SK-N-MC (cell line): ENCODE data around the gene JAM2.

Source experiments
- DNase-seq: peaks from one replicate; pipeline ENCODE4 v3.0.0-alpha.2; 2011; ENCODE audit warnings: low read depth, low spot score
- H3K27ac ChIP-seq: fragments of 200-600 bp; sonication (generic); 2 replicates; pipeline ENCODE4 v1.5.1; 2016; ENCODE audit warnings: mixed run types
- H3K36me3 ChIP-seq: fragments of 200-600 bp; sonication (generic); 2 replicates; pipeline ENCODE4 v1.6.1; 2017; ENCODE audit warnings: antibody characterized with exemption, low read length, mixed read lengths; ENCODE audit not compliant: insufficient read depth
- H3K4me3 ChIP-seq: fragments of 200-600 bp; sonication (generic); 2 replicates; pipeline ENCODE4 v1.5.1; 2016
- H3K9ac ChIP-seq: fragments of 200-600 bp; sonication (generic); 2 replicates; pipeline ENCODE4 v1.8.0; 2017; ENCODE audit warnings: mixed run types, mixed read lengths; ENCODE audit not compliant: insufficient read length
- H3K9me3 ChIP-seq: fragments of 200-600 bp; sonication (generic); 2 replicates; pipeline ENCODE4 v1.6.1; 2017; ENCODE audit warnings: low read depth, mild to moderate bottlenecking, antibody characterized with exemption, low read length, moderate library complexity, mixed read lengths
- EZH2 ChIP-seq: fragments of 200-600 bp; sonication (generic); IDR thresholded peaks from one replicate; pipeline ENCODE4 v1.6.1; 2017; ENCODE audit warnings: antibody characterized with exemption
- FOXP2 ChIP-seq: optimal IDR thresholded peaks from 2 replicates; pipeline ENCODE3; 2011; ENCODE audit warnings: mild to moderate bottlenecking, moderate library complexity; ENCODE audit not compliant: insufficient read depth; ENCODE audit errors: extremely low read length, control extremely low read depth
- POLR2AphosphoS5 ChIP-seq: IDR thresholded peaks from 2 replicates; pipeline ENCODE4 v1.6.1; 2012; ENCODE audit warnings: mild to moderate bottlenecking, low read depth, low read length, borderline replicate concordance

JAM2 gene, protein sequence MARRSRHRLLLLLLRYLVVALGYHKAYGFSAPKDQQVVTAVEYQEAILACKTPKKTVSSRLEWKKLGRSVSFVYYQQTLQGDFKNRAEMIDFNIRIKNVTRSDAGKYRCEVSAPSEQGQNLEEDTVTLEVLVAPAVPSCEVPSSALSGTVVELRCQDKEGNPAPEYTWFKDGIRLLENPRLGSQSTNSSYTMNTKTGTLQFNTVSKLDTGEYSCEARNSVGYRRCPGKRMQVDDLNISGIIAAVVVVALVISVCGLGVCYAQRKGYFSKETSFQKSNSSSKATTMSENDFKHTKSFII

DNA sequence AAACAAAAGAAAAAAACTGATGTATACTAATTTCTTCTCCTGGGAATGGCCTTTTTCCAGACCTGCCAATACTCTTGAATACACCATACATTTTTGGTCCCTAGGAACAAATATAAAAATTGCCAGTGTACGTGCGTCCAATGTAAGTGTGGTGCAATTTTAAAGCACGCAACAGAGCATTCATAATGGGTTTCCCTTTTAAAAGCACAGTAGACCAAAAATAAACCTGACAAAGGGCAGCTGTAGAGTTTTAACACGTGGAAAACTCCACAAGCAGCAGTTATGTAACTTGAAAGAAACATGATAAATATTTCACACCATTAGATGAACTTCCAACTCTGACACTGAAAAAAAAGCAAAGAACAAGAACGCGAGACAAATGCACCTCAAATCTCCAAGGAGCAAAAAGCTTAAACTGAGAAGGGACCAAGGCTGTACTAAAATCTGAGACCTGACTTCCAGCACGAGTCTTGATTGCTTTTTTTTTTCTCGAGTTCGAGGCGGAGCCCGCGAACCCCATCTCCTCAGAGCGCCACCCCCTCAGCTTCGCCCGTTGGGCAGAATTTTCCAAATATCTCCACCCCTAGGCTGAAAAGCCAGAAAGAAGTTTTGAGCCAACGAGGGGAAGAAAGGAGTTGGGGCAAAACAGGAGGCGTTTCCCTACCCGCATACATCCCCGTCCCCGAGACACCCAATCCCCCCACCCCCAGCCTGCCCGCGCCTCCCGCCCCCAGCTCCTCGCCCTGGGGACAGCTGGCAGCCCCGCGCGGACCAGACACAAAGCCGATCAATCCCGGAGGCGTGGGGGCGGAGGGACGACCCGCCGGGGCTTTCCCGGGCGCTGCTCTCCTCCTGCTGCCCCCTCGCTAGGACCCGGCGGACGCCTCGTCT is at the start of gene JAM2:
TSS of gene JAM2 (plus strand) at position 599 of the 891 bp plus-strand sequence. CDS start 564 bp downstream, outside the sequence.
- no peaks in the 10 kb centered on the region for H3K9me3 ChIP-seq
- TF ChIP-seq POLR2AphosphoS5, result no peak
- no peak for TF ChIP-seq EZH2
- TF ChIP-seq FOXP2, result no peak
- no peak within 1 kb of the TSS for H3K27ac ChIP-seq
- H3K4me3 ChIP-seq, result peak within 1 kb of the TSS; percentile 83
- H3K9ac ChIP-seq, result peak within 1 kb of the TSS; percentile 47
- no peaks in the 10 kb centered on the region for H3K36me3 ChIP-seq
- no peak for DNase-seq

DNA sequence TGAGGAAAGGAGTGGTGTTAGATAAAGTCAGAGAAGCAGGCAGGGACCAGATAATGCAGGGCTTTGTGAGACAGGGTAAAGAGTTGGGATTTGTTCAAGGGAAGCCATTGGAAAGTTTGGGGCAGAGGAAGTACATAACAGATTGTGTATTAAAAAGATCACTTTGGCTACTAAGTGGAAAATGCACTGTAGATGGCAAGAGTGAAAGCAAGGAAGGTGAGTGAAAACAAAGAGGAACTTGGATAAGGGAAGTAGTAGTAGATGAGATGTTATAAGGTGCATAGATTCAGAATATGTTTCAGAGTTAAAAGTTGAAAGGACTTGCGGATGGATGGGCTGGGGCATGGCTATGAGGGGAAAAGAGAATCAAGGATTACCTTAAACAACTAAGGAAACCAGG is 49.2 kb upstream of the JAM2 start:
- Histone ChIP-seq H3K9ac (no peak overlapping the region), H3K36me3 (peaks cover 74% of the 10 kb centered on the region), H3K9me3 (no peaks in the 10 kb centered on the region), H3K27ac (no peak overlapping the region), H3K4me3 (no peak overlapping the region)
- DNase-seq, result no peak
- no peak for TF ChIP-seq FOXP2
- TF ChIP-seq POLR2AphosphoS5, result no peak
- no peak for TF ChIP-seq EZH2

DNA sequence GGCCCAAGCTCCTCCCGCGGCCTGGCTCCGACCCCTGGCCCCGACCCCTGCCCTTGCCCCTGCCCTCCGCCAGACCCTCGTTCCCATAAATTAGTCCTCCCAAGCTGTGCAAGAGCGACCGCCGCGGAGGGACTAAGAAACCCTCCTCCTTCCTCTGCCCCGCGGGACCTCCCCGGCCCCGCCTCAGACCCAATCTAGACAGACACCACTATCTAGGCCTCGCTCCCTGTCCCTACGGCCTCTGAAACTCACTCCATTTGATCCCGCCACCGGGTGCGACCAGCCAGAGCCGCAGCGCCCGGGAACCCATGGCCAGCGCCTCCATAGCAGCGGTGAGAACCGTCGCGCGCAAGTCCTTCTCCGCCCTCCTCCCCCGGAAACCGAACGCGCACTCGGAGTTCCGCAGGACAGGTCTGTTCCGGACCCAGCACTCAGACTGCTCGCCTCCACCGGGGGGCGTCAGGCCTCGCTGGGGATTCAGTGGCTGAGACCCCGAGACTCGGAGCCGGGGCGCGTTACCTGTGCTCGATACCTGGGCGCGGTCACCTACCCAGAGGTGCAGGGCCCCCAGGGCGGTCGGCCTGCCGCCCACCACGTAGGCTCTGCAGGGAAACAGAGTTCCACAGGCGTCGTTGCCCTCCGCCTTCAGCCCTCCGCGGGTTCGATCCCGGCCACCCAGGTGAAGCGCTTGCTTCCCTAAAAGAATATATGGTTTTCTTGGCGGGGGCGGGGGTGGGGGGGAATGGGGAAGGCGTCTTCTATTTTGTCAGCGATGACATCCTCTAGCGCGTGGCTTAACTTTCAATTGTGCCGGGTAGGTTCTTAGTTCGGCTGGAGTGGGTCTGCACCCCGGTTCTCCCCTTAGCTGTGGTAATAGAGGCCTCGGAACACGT is 31.7 kb upstream of the JAM2 start, which contains the start of gene MRPL39:
TSS of gene MRPL39 (minus strand) at position 331 of the 893 bp plus-strand sequence. CDS start at position 325, 6 bp downstream.
- H3K4me3 ChIP-seq, result peak within 1 kb of the TSS; percentile 86
- H3K9ac ChIP-seq, result peak within 1 kb of the TSS; percentile 92
- H3K9me3 ChIP-seq, result no peaks in the 10 kb centered on the region
- peaks cover 37% of the 10 kb centered on the region for H3K36me3 ChIP-seq
- peak; percentile 53 for DNase-seq
- H3K27ac ChIP-seq, result peak within 1 kb of the TSS; percentile 19; the same call in 1 of the 2 replicates
- TF ChIP-seq EZH2 (no peak), FOXP2 (peak; percentile 81), POLR2AphosphoS5 (peak; percentile 94)

DNA sequence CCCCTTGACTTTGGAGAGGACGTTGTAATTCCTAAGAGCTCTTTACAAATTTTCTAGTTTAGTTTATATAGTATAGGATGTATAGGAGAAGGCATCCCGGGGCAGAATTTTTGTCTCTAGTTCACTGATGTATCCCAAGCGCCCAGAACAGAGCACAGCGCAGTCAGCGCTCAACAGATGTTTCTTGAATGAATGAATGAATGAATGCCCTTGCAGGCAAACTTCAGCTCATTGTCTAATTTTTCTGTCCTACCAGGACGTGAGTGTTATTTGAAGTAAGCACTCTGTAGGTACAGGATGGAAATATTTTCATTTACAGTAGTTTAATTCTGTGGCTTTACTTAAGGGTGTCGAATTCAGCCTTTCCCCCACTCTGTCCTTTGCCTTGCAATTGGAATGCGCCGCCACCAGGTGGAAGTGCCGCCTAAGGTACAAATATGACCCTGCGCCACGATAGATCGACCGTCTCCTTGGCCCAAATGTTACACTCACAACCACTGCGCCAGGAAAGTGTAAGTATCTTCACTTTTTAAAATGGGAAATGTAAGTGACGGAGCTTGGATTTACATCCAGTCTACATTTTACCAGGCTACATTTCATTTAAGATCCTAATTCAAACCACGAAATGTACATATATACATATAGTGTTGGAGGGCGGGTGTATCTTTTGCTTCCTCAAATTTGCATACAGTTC is 30.9 kb upstream of the JAM2 start:
- TF ChIP-seq EZH2 (no peak), POLR2AphosphoS5 (no peak), FOXP2 (no peak)
- H3K9ac ChIP-seq, result peak overlapping the region; percentile 69
- H3K4me3 ChIP-seq, result peak overlapping the region; percentile 86
- DNase-seq, result peak; percentile 81
- H3K36me3 ChIP-seq, result peaks cover 29% of the 10 kb centered on the region
- H3K9me3 ChIP-seq, result no peaks in the 10 kb centered on the region
- no peak overlapping the region for H3K27ac ChIP-seq

DNA sequence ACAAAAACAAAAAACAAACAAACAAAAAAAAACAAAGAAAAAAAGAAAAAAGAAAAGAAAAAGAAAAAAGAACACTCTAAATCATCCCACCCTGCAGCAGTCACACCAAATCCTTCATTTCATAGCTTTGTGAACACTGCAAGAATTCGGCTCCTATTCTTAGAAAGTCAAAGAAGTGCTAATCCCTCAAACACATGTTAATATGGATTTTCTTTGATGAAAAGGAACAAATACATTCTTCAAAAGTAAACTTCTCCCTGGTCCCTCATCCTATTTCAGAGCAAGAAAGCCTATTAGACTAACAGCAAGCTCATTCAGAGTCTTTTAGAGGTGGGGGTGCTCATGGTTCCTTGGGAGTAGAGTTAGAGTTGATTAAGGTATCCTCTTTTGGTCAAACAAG is 24.6 kb upstream of the JAM2 start:
- no peaks in the 10 kb centered on the region for H3K9me3 ChIP-seq
- H3K9ac ChIP-seq, result no peak overlapping the region
- no peak overlapping the region for H3K4me3 ChIP-seq
- no peak overlapping the region for H3K27ac ChIP-seq
- TF ChIP-seq POLR2AphosphoS5 (no peak), EZH2 (no peak), FOXP2 (no peak)
- no peak for DNase-seq
- no peaks in the 10 kb centered on the region for H3K36me3 ChIP-seq

DNA sequence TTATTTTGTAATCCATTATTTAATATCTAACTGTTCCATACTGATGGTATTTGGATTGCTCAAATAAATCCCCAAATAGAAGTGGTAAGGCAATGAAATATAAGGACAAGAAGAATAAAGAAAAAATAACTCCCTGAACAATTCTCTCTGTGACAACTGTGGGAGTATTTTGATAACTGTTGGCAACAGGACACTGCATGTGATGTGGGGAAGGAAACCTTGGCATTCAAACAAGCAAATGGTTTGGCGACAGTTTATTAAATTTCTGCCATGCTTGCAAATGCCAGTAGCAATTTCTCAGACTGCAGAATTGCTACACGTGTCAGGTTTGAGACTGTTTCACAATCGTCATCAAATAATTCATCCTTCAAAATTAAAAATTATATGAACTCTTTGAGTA is 23.2 kb upstream of the JAM2 start:
- TF ChIP-seq FOXP2, result no peak
- TF ChIP-seq EZH2, result no peak
- TF ChIP-seq POLR2AphosphoS5, result no peak

DNA sequence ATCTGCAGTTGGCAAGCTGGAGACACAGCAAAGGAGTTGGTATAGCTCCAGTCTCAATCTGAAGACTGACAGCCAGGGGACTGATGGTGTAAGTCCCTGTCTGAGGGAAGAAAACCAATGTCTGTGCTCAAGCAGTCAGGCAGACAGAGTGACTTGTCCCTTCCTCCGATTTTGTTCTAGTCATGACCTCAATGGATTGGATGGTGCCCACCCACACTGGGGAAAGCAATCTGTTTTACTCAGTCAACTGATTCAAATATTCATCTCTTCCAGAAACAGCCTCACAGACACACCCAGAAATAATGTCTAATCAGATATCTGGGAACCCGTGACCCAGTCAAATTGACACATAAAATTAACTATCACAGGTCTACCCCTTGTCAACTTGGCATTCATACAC is 19.9 kb upstream of the JAM2 start:
- TF ChIP-seq FOXP2 (no peak), EZH2 (no peak), POLR2AphosphoS5 (no peak)
- Histone ChIP-seq H3K36me3 (no peaks in the 10 kb centered on the region), H3K9me3 (no peaks in the 10 kb centered on the region), H3K27ac (no peak overlapping the region), H3K4me3 (no peak overlapping the region), H3K9ac (no peak overlapping the region)
- no peak for DNase-seq

More for the DNA sequence above, 23.2 kb upstream of the JAM2 start:
- no peak for DNase-seq
- Histone ChIP-seq H3K9ac (no peak overlapping the region), H3K27ac (no peak overlapping the region), H3K9me3 (no peaks in the 10 kb centered on the region), H3K36me3 (no peaks in the 10 kb centered on the region), H3K4me3 (no peak overlapping the region)
